IMR-90 (cell line): ENCODE measurements around the gene MYBPHL. TPM values are rescaled to one million over a fixed set of nuclear protein-coding genes. Genes with fewer than 3 reads are reported as not detected.
"Not testable (repeated sequence)": the region's sequence is repeated elsewhere in the genome, so short reads cannot be mapped to it uniquely, and the experiment has no call there.

ENCODE experiments used
- ATAC-seq: fragments of 200-7000 bp; cut with Tn5 transposase; 2 replicates; pipeline ENCODE4 v1.9.1; 2020; ENCODE audit warnings: low read depth, mild to moderate bottlenecking, moderate library complexity
- BruUV-seq: library from RNA; stranded (reverse); fragments of 400-500 nt; replicated peaks from 2 replicates; lab custom pipeline; 2021; lab: Mats Ljungman, UMichigan
- CTCF ChIA-PET: fragments of 300-600 bp; formaldehyde crosslinking; extraction: SDS; loops from one replicate; lab custom pipeline; 2021; ENCODE audit warnings: antibody characterized with exemption; lab: Yijun Ruan, JAX
- POLR2A ChIA-PET: fragments of 300-600 bp; sonication (Branson Sonifier 250); formaldehyde crosslinking; loops from one replicate; lab custom pipeline; 2022; ENCODE audit warnings: antibody characterized with exemption; ENCODE audit not compliant: unreplicated experiment; lab: Charles Lee
- DNase-seq: peaks from one replicate; pipeline ENCODE4 v3.0.0; 2013
- H2AFZ ChIP-seq: replicated peaks from 2 replicates; pipeline ENCODE3; 2013; ENCODE audit warnings: low read length, mild to moderate bottlenecking; ENCODE audit not compliant: poor library complexity
- H2AK5ac ChIP-seq: 2 replicates; pipeline ENCODE4 v1.6.1; 2013; ENCODE audit warnings: low read depth, low read length, inconsistent platforms
- H2AK9ac ChIP-seq: replicated peaks from 2 replicates; pipeline ENCODE3; 2013; ENCODE audit warnings: mild to moderate bottlenecking, low read depth, low read length, moderate library complexity; ENCODE audit not compliant: poor library complexity
- H2BK120ac ChIP-seq: 2 replicates; pipeline ENCODE4 v1.6.1; 2013; ENCODE audit warnings: low read depth, low read length, inconsistent platforms
- H2BK15ac ChIP-seq: 3 replicates; pipeline ENCODE4 v1.6.1; 2013; ENCODE audit warnings: low read depth, low read length, inconsistent platforms
- H2BK20ac ChIP-seq: 2 replicates; pipeline ENCODE4 v1.6.1; 2013; ENCODE audit warnings: low read depth, mild to moderate bottlenecking, inconsistent platforms, low read length, moderate library complexity
- H2BK5ac ChIP-seq: 2 replicates; pipeline ENCODE4 v1.6.1; 2013; ENCODE audit warnings: mild to moderate bottlenecking, low read depth, low read length, inconsistent platforms; ENCODE audit not compliant: poor library complexity, severe bottlenecking
- H3K14ac ChIP-seq: replicated peaks from 2 replicates; pipeline ENCODE4 v1.6.1; 2013; ENCODE audit warnings: low read depth, low read length, inconsistent platforms
- H3K18ac ChIP-seq: 2 replicates; pipeline ENCODE4 v1.6.1; 2013; ENCODE audit warnings: low read depth, low read length, control low read depth
- H3K23ac ChIP-seq: 2 replicates; pipeline ENCODE4 v1.6.1; 2013; ENCODE audit warnings: low read depth, low read length, inconsistent platforms
- H3K27ac ChIP-seq: 2 replicates; pipeline ENCODE4 v1.5.1; 2013; ENCODE audit warnings: mild to moderate bottlenecking, control low read depth, low read length; ENCODE audit not compliant: insufficient read depth
- H3K27me3 ChIP-seq: 2 replicates; pipeline ENCODE4 v1.6.1; 2013; ENCODE audit warnings: low read length; ENCODE audit not compliant: control insufficient read depth, insufficient read depth
- H3K36me3 ChIP-seq: 2 replicates; pipeline ENCODE4 v1.6.1; 2013; ENCODE audit warnings: low read length, mixed read lengths; ENCODE audit not compliant: control insufficient read depth, insufficient read depth
- H3K4ac ChIP-seq: 2 replicates; pipeline ENCODE4 v1.6.1; 2013; ENCODE audit warnings: low read depth, low read length, inconsistent platforms
- H3K4me1 ChIP-seq: 2 replicates; pipeline ENCODE4 v1.6.1; 2013; ENCODE audit warnings: low read length, mixed read lengths; ENCODE audit not compliant: control insufficient read depth, insufficient read depth
- H3K4me2 ChIP-seq: 2 replicates; pipeline ENCODE4 v1.6.1; 2013; ENCODE audit warnings: low read depth, mild to moderate bottlenecking, control low read depth, low read length, moderate library complexity
- H3K4me3 ChIP-seq: 2 replicates; pipeline ENCODE4 v1.5.1; 2013; ENCODE audit warnings: low read depth, mild to moderate bottlenecking, control low read depth, low read length, moderate library complexity; ENCODE audit not compliant: insufficient read depth
- H3K56ac ChIP-seq: 2 replicates; pipeline ENCODE4 v1.6.1; 2013; ENCODE audit warnings: low read length, inconsistent platforms; ENCODE audit not compliant: insufficient read depth; ENCODE audit errors: extremely low read depth
- H3K79me1 ChIP-seq, 2 experiments: 2 replicates each; pipeline ENCODE4 v1.6.1; 2013; ENCODE audit warnings: low read length in 2 of 2, inconsistent platforms in 1 of 2, low read depth in 1 of 2
- H3K9ac ChIP-seq: 2 replicates; pipeline ENCODE4 v1.6.1; 2013; ENCODE audit warnings: low read depth, low read length, control low read depth
- H3K9me1 ChIP-seq: 2 replicates; pipeline ENCODE4 v1.6.1; 2013; ENCODE audit warnings: low read length, inconsistent platforms; ENCODE audit not compliant: insufficient read depth
- H3K9me3 ChIP-seq: 2 replicates; pipeline ENCODE4 v1.6.1; 2013; ENCODE audit warnings: low read length; ENCODE audit not compliant: control insufficient read depth, insufficient read depth
- H4K20me1 ChIP-seq: 2 replicates; pipeline ENCODE4 v1.6.1; 2013; ENCODE audit warnings: low read length, inconsistent platforms; ENCODE audit not compliant: insufficient read depth
- H4K5ac ChIP-seq: 2 replicates; pipeline ENCODE4 v1.6.1; 2013; ENCODE audit warnings: mild to moderate bottlenecking, low read depth, low read length, control low read depth
- H4K8ac ChIP-seq, 2 experiments: 2 replicates each; pipeline ENCODE4 v1.6.1; 2013; ENCODE audit warnings: low read depth in 2 of 2, low read length in 2 of 2, control low read depth in 1 of 2, inconsistent platforms in 1 of 2
- H4K91ac ChIP-seq: 2 replicates; pipeline ENCODE4 v1.6.1; 2013; ENCODE audit warnings: low read depth, low read length, inconsistent platforms; ENCODE audit not compliant: insufficient read depth
- MAZ ChIP-seq: IDR thresholded peaks from 2 replicates; pipeline ENCODE4 v1.6.1; 2012; ENCODE audit warnings: low read depth, mild to moderate bottlenecking, low read length, improper control_type of control experiment, moderate library complexity, borderline replicate concordance
- MXI1 ChIP-seq: IDR thresholded peaks from 2 replicates; pipeline ENCODE4 v1.6.1; 2012; ENCODE audit warnings: low read depth, mild to moderate bottlenecking, low read length, moderate library complexity, borderline replicate concordance
- NFE2L2 ChIP-seq: fragments of 150-350 bp; IDR thresholded peaks from 2 replicates; pipeline ENCODE4 v1.6.1; 2016; ENCODE audit warnings: low read depth, mild to moderate bottlenecking, low read length
- POLR2A ChIP-seq: IDR thresholded peaks from 2 replicates; pipeline ENCODE4 v1.6.1; 2012; ENCODE audit warnings: mild to moderate bottlenecking, low read depth, low read length
- WGBS, 2 experiments: methylation state at CpG; one replicate each; pipeline versions ENCODE4 v1.1.5 to v1.1.7; 2013; ENCODE audit warnings: missing lambda C conversion rate in 2 of 2; ENCODE audit not compliant: insufficient read length in 1 of 2; ENCODE audit errors: extremely low coverage in 2 of 2; 5-methylcytosine and 5-hydroxymethylcytosine counted together
- dilution Hi-C: fragments of 300-500 bp; cut with HindIII; formaldehyde crosslinking; loops from one replicate; pipeline ENCODE4 v1.14.3; 2018; ENCODE audit warnings: low sequenced_read_pairs; ENCODE audit not compliant: unreplicated experiment
- in situ Hi-C: fragments of 300-500 bp; cut with MboI; formaldehyde crosslinking; loops from 3 replicates; pipeline ENCODE4 v1.14.3; 2019; ENCODE audit warnings: low sequenced_read_pairs, inconsistent platforms, mixed read lengths
- intact Hi-C: fragments of 100-400 bp; cut with micrococcal nuclease; formaldehyde crosslinking; loops from 2 replicates; pipeline ENCODE4 v1.10.0; 2022
- polyA plus RNA-seq, 3 experiments: library from polyadenylated mRNA; depleted of rRNA; stranded (reverse); fragments of >200 nt; gene quantifications; 2 replicates each; pipeline ENCODE4 v1.2.3, GENCODE V29; 2012; ENCODE audit warnings: low replicate concordance in 1 of 3
- total RNA-seq: library from RNA; depleted of rRNA; stranded (reverse); fragments of >200 nt; gene quantifications from 2 replicates; pipeline ENCODE4 v1.2.3, GENCODE V29; 2012

MYBPHL gene
- total and polyA plus RNA-seq, 2 of the 4 experiments (the other 2 are of a cell fraction) = 0.07 TPM; not detected in 1

- Histone ChIP-seq H4K5ac (no peak overlapping the region), H2AK9ac (no peak overlapping the region), H3K79me1 (no peaks in the 10 kb centered on the region), H4K8ac (no peak overlapping the region), H2BK15ac (no peak overlapping the region), H3K4me2 (no peak overlapping the region), H2BK120ac (no peak overlapping the region), H3K4me1 (no peaks in the 10 kb centered on the region), H2BK5ac (no peak overlapping the region), H3K9me1 (peaks cover 3% of the 10 kb centered on the region; the same call in 1 of the 2 replicates), H3K9me3 (no peaks in the 10 kb centered on the region), H4K91ac (no peak overlapping the region), H4K20me1 (no peaks in the 10 kb centered on the region), H3K56ac (no peak overlapping the region), H3K4ac (no peak overlapping the region), H2BK20ac (no peak overlapping the region), H3K18ac (no peak overlapping the region), H3K4me3 (no peak overlapping the region), H3K36me3 (no peaks in the 10 kb centered on the region), H3K27ac (no peak overlapping the region), H3K9ac (no peak overlapping the region), H3K27me3 (no peaks in the 10 kb centered on the region), H2AK5ac (no peak overlapping the region), H2AFZ (no peak overlapping the region), H3K14ac (no peak overlapping the region), H3K23ac (no peak overlapping the region)
- in situ Hi-C loops = no loop called here
- no CpG with 5 or more reads among the region's 1 CpG for WGBS, 2 experiments
- ChIA-PET POLR2A (no interaction called here), CTCF (no interaction called here)
- dilution Hi-C loops = no loop called here
- ATAC-seq (no peak), DNase-seq (no peak)
- BruUV-seq = no TSS peak
- intact Hi-C loops = no loop called here
- TF ChIP-seq POLR2A (no peak), NFE2L2 (no peak), MAZ (no peak), MXI1 (no peak)
Measured at GRCh38 chr1:109290137-109290536, 16.7 kb downstream of the MYBPHL start.

GRCh38 chr1:109286762-109287161 lies 20.0 kb downstream of the MYBPHL start:
- H3K4me3 ChIP-seq, H3K4me2 ChIP-seq, H2AK9ac ChIP-seq, H3K4ac ChIP-seq, H3K14ac ChIP-seq, POLR2A ChIA-PET, DNase-seq, H4K5ac ChIP-seq, H3K56ac ChIP-seq, H4K91ac ChIP-seq, ATAC-seq, H3K27me3 ChIP-seq, H3K9me3 ChIP-seq, H2BK120ac ChIP-seq, H3K36me3 ChIP-seq, H2BK15ac ChIP-seq, H2AFZ ChIP-seq, H3K27ac ChIP-seq, dilution Hi-C loops, H4K8ac ChIP-seq, H3K9ac ChIP-seq, H2BK20ac ChIP-seq, H3K9me1 ChIP-seq, H2AK5ac ChIP-seq, H3K4me1 ChIP-seq, H4K20me1 ChIP-seq, H3K23ac ChIP-seq, BruUV-seq, H2BK5ac ChIP-seq, in situ Hi-C loops, CTCF ChIA-PET, H3K18ac ChIP-seq: not testable (repeated sequence)
- intact Hi-C loops = loop anchor here (10.0 kb wide), 1 partner anchor 338 kb away; no protein-coding TSS in a partner anchor
- WGBS, 2 experiments = no CpG with 5 or more reads among the region's 5 CpGs
- H3K79me1 ChIP-seq = peaks cover 3 to 15% of the 10 kb centered on the region in 2 experiments; a peak in 3 of 4 replicates
